RWPE1 (cell line): ENCODE results near the gene ACVR1.

Experiments
- CTCF ChIA-PET: fragments of 350-600 bp; sonication (Branson Sonifier 250); formaldehyde crosslinking; extraction: SDS; loops from one replicate; lab custom pipeline; 2021; lab: Yijun Ruan, JAX
- POLR2A ChIA-PET: fragments of 400-600 bp; formaldehyde crosslinking; extraction: SDS; loops from one replicate; lab custom pipeline; 2020; ENCODE audit warnings: antibody characterized with exemption; ENCODE audit not compliant: low non-redundant PET; lab: Yijun Ruan, JAX
- DNase-seq: peaks from one replicate; pipeline ENCODE4 v3.0.0; 2012; ENCODE audit warnings: low spot score
- H3K27ac ChIP-seq: fragments of 450-650 bp; 2 replicates; pipeline ENCODE4 v1.5.1; 2017
- CTCF ChIP-seq: fragments of 450-650 bp; conservative IDR thresholded peaks from 2 replicates; pipeline ENCODE4 v1.5.1; 2017; ENCODE audit warnings: low read depth, mild to moderate bottlenecking

The ACVR1 gene

GRCh38 chr2:157782057-157782845, 93.9 kb downstream of the ACVR1 start:
- no peak for DNase-seq
- CTCF ChIA-PET = no interaction called here
- POLR2A ChIA-PET = no interaction called here
- H3K27ac ChIP-seq = no peak overlapping the region
- TF ChIP-seq CTCF = no peak

- H3K27ac ChIP-seq = no peak overlapping the region
- POLR2A ChIA-PET = interaction anchor here (0.6 kb wide), 1 partner anchor 74 kb away, joined by 8 read pairs; no protein-coding TSS in a partner anchor
- CTCF ChIA-PET = interaction anchor here (0.6 to 0.7 kb wide), 4 partner anchors 12 to 945 kb away, joined by 3 to 4 read pairs (median 4); no protein-coding TSS in a partner anchor
- TF ChIP-seq CTCF = no peak
- DNase-seq = no peak
Measured at GRCh38 chr2:157780211-157780610, 95.9 kb downstream of the ACVR1 start.

- DNase-seq = no peak
- no peak overlapping the region for H3K27ac ChIP-seq
- CTCF ChIA-PET = interaction anchor here (0.6 kb wide), 1 partner anchor 945 kb away, joined by 4 read pairs; no protein-coding TSS in a partner anchor
- POLR2A ChIA-PET = interaction anchor here (0.6 kb wide), 1 partner anchor 74 kb away, joined by 8 read pairs; no protein-coding TSS in a partner anchor
- no peak for TF ChIP-seq CTCF
Measured at GRCh38 chr2:157779794-157780193, 96.3 kb downstream of the ACVR1 start.

- DNase-seq = peak; percentile 54
- peak; percentile 67 for TF ChIP-seq CTCF
- no peak overlapping the region for H3K27ac ChIP-seq
- CTCF ChIA-PET = interaction anchor here (0.6 to 1.5 kb wide), 10 partner anchors 17 to 341 kb away, joined by 3 to 5 read pairs (median 4); no protein-coding TSS in a partner anchor
- POLR2A ChIA-PET = no interaction called here
Measured at GRCh38 chr2:157777427-157777826, 98.7 kb downstream of the ACVR1 start.

GRCh38 chr2:157771234-157771633, 104.9 kb downstream of the ACVR1 start:
- TF ChIP-seq CTCF = no peak
- DNase-seq = no peak
- ChIA-PET CTCF (interaction anchor here (0.5 to 0.7 kb wide), 2 partner anchors 13 to 25 kb away, joined by 3 to 7 read pairs; no protein-coding TSS in a partner anchor), POLR2A (no interaction called here)
- no peak overlapping the region for H3K27ac ChIP-seq

- no peak for DNase-seq
- no peak overlapping the region for H3K27ac ChIP-seq
- POLR2A ChIA-PET = no interaction called here
- no peak for TF ChIP-seq CTCF
- CTCF ChIA-PET = no interaction called here
Measured at GRCh38 chr2:157769856-157770255, 106.3 kb downstream of the ACVR1 start.
